AG04450 (cell line): ENCODE data around the gene CACNA1C. TPM values are rescaled to one million over a fixed set of nuclear protein-coding genes. Genes with fewer than 3 reads are reported as not detected.

Experiments
- CTCF ChIA-PET: fragments of 300-600, 350-600 bp; formaldehyde crosslinking; extraction: SDS; loops from one replicate; lab custom pipeline; 2022; ENCODE audit warnings: antibody characterized with exemption, inconsistent platforms; lab: Charles Lee
- POLR2A ChIA-PET: fragments of 350-600 bp; formaldehyde crosslinking; extraction: SDS; loops from one replicate; lab custom pipeline; 2021; ENCODE audit warnings: antibody characterized with exemption, inconsistent platforms; lab: Yijun Ruan, JAX
- DNase-seq: peaks from one replicate; pipeline ENCODE4 v3.0.0-alpha.2; 2011; ENCODE audit warnings: low read depth, low spot score
- H3K27ac ChIP-seq: one replicate; pipeline ENCODE4 v1.5.1; 2012; ENCODE audit warnings: low read depth, low read length, control low read depth
- H3K27me3 ChIP-seq: one replicate; pipeline ENCODE4 v1.6.0; 2012; ENCODE audit warnings: low read length; ENCODE audit not compliant: control insufficient read depth, insufficient read depth
- H3K4me3 ChIP-seq: 2 replicates; pipeline ENCODE4 v1.5.1; 2011; ENCODE audit warnings: mild to moderate bottlenecking, low read depth, low read length, control low read depth
- H3K9me3 ChIP-seq: 2 replicates; pipeline ENCODE4 v1.5.1; 2012; ENCODE audit warnings: low read length; ENCODE audit not compliant: control insufficient read depth, insufficient read depth
- CTCF ChIP-seq: IDR thresholded peaks from 2 replicates; pipeline ENCODE4 v1.5.1; 2011; ENCODE audit warnings: low read depth, low read length, control low read depth, inconsistent platforms
- polyA plus RNA-seq: library from polyadenylated mRNA; depleted of rRNA; stranded (reverse); fragments of >200 nt; gene quantifications from 2 replicates; pipeline ENCODE4 v1.2.3, GENCODE V29; 2011

Gene CACNA1C
- polyA plus RNA-seq, 1 experiment: 5.9 TPM

- POLR2A ChIA-PET: interaction anchor here (0.6 kb wide), 2 partner anchors 37 to 273 kb away, joined by 4 to 5 read pairs; no protein-coding TSS in a partner anchor
- H3K9me3 ChIP-seq: no peaks in the 10 kb centered on the region
- peak; percentile 26 for TF ChIP-seq CTCF
- DNase-seq: no peak
- CTCF ChIA-PET: interaction anchor here (0.5 to 2.6 kb wide), 4 partner anchors 15 to 844 kb away, joined by 3 to 9 read pairs (median 3); no protein-coding TSS in a partner anchor
- no peak overlapping the region for H3K4me3 ChIP-seq
- H3K27me3 ChIP-seq: no peaks in the 10 kb centered on the region
- H3K27ac ChIP-seq: no peak overlapping the region
Measured at GRCh38 chr12:2009623-2010022, 43.2 kb upstream of the CACNA1C start.

- no peaks in the 10 kb centered on the region for H3K9me3 ChIP-seq
- no peak for TF ChIP-seq CTCF
- DNase-seq: no peak
- CTCF ChIA-PET: no interaction called here
- no peaks in the 10 kb centered on the region for H3K27me3 ChIP-seq
- H3K27ac ChIP-seq: no peak overlapping the region
- POLR2A ChIA-PET: no interaction called here
- H3K4me3 ChIP-seq: no peak overlapping the region
Measured at GRCh38 chr12:2011643-2012607, 40.9 kb upstream of the CACNA1C start.

- no peaks in the 10 kb centered on the region for H3K9me3 ChIP-seq
- POLR2A ChIA-PET: no interaction called here
- no peak overlapping the region for H3K4me3 ChIP-seq
- no peak for TF ChIP-seq CTCF
- CTCF ChIA-PET: interaction anchor here (0.7 to 2.4 kb wide), 3 partner anchors 8 to 73 kb away, joined by 3 to 9 read pairs (median 3); partner anchors contain the start of gene DCP1B
- H3K27ac ChIP-seq: no peak overlapping the region
- no peaks in the 10 kb centered on the region for H3K27me3 ChIP-seq
- DNase-seq: no peak
Measured at GRCh38 chr12:2013086-2013485, 39.7 kb upstream of the CACNA1C start.

- no peak overlapping the region for H3K4me3 ChIP-seq
- DNase-seq: no peak
- H3K9me3 ChIP-seq: no peaks in the 10 kb centered on the region
- CTCF ChIA-PET: interaction anchor here (0.7 to 2.4 kb wide), 3 partner anchors 9 to 74 kb away, joined by 3 to 9 read pairs (median 3); partner anchors contain the start of gene DCP1B
- no peaks in the 10 kb centered on the region for H3K27me3 ChIP-seq
- no peak for TF ChIP-seq CTCF
- POLR2A ChIA-PET: interaction anchor here (0.6 kb wide), 1 partner anchor 86 kb away, joined by 3 read pairs; no protein-coding TSS in a partner anchor
- H3K27ac ChIP-seq: no peak overlapping the region
Measured at GRCh38 chr12:2013527-2014223, 39.1 kb upstream of the CACNA1C start.
